CD4-positive, alpha-beta T cell treated with Interleukin-4 for 1 hour (primary cell): Measurements from ENCODE around the gene SHISA9.

Experiments
- DNase-seq, 2 donors: peaks; one replicate each; pipeline ENCODE4 v3.0.0-alpha.2; 2020 to 2022

The SHISA9 gene

GRCh38 chr16:12959072-12959471 lies 57.7 kb downstream of the SHISA9 start:
- DNase-seq = no peak

- no peak for DNase-seq
These were observed 60.2 kb downstream of the SHISA9 start for GRCh38 chr16:12961626-12962025.

GRCh38 chr16:12964461-12964860 lies 63.1 kb downstream of the SHISA9 start:
- no peak for DNase-seq

GRCh38 chr16:12965274-12965804 lies 63.9 kb downstream of the SHISA9 start:
- DNase-seq = no peak

GRCh38 chr16:12971241-12971640 lies 69.8 kb downstream of the SHISA9 start:
- no peak for DNase-seq

- DNase-seq = no peak
These were observed 70.8 kb downstream of the SHISA9 start for GRCh38 chr16:12972246-12972645.

- no peak for DNase-seq
These were observed 74.4 kb downstream of the SHISA9 start for GRCh38 chr16:12975766-12976165.

GRCh38 chr16:12976496-12976895 lies 75.1 kb downstream of the SHISA9 start:
- no peak for DNase-seq

- DNase-seq = no peak
These were observed 75.5 kb downstream of the SHISA9 start for GRCh38 chr16:12976936-12977335.

- no peak for DNase-seq
These were observed 84.1 kb downstream of the SHISA9 start for GRCh38 chr16:12985516-12985915.

GRCh38 chr16:12988071-12988470 lies 86.7 kb downstream of the SHISA9 start:
- DNase-seq = no peak

- no peak for DNase-seq
These were observed 90.7 kb downstream of the SHISA9 start for GRCh38 chr16:12992066-12992465.

GRCh38 chr16:12994402-12994801 lies 93.0 kb downstream of the SHISA9 start:
- no peak for DNase-seq

GRCh38 chr16:12995721-12996372 lies 94.4 kb downstream of the SHISA9 start:
- no peak for DNase-seq

- DNase-seq = no peak
These were observed 97.1 kb downstream of the SHISA9 start for GRCh38 chr16:12998361-12999085.

- no peak for DNase-seq
These were observed 98.0 kb downstream of the SHISA9 start for GRCh38 chr16:12999368-12999767.

GRCh38 chr16:13005721-13006247 lies 104.4 kb downstream of the SHISA9 start:
- no peak for DNase-seq

GRCh38 chr16:13012601-13013000 lies 111.2 kb downstream of the SHISA9 start:
- DNase-seq = no peak

- no peak for DNase-seq
These were observed 111.6 kb downstream of the SHISA9 start for GRCh38 chr16:13013043-13013442.

- no peak for DNase-seq
These were observed 113.1 kb downstream of the SHISA9 start for GRCh38 chr16:13014476-13014875.

GRCh38 chr16:13018026-13018425 lies 116.6 kb downstream of the SHISA9 start:
- DNase-seq = no peak

- DNase-seq = no peak
These were observed 120.6 kb downstream of the SHISA9 start for GRCh38 chr16:13021996-13022395.

- DNase-seq = no peak
These were observed 128.4 kb downstream of the SHISA9 start for GRCh38 chr16:13029786-13030185.

- DNase-seq = no peak
These were observed 129.4 kb downstream of the SHISA9 start for GRCh38 chr16:13030769-13031168.
